ENCODE data around the gene KIF18B. TPM values are rescaled to one million over a fixed set of nuclear protein-coding genes. Genes with fewer than 3 reads are reported as not detected.

Gene KIF18B
- total and polyA plus RNA-seq, 10 of the 15 experiments (the other 5 are each of a cell fraction or from before 2014, with no cell fraction given) = 2.8 to 46.2 (median 20.5) TPM

DNA sequence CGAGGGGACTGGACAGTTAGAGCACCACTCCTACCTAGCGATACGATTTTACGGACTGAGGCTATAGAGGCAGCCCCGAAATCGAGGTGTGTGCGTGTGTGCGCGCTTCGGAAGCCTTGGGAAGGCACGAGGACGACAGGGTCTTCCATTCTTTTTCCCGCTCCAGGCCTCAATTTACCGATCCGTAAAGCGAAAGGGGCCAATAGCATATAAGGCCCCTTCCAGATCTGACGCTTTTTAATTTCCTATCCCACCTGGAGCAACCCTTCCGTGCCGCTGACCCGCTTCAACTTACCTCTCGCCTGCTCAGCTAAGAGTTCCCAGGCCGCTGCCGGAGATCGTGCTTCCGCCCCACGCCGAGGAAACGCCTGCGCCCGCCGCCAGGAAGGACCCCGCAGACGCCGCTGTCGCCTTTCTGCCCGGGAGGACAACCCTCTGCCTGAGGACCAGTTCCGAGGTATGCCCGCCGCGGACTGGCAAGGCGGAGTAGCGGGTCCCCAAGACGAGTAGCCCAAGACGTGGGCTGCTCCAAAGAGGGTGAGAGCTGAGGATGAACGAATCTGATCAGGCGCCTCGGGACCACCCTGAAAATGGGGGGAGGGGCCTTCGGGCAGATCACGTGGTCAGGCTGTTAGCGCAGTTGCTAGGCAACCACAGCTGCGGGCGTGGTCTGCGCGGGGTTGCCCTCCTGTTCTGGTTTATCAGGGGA, 48.3 kb downstream of the KIF18B start, which contains the start of gene EFTUD2:
Gene EFTUD2, minus strand, starts transcription at position 372 of the 709 bp plus-strand sequence. CDS start 4,924 bp downstream, outside the sequence.
- ChIA-PET SMC1A (ENCODE audit: uncharacterized antibody, unreplicated experiment) (interaction anchor here (0.6 to 1.7 kb wide), 9 partner anchors 11 to 299 kb away, joined by 3 to 7 read pairs (median 3); partner anchors contain the start of gene GFAP), POLR2A (interaction anchor here (0.9 to 1.5 kb wide), 8 partner anchors 15 to 249 kb away, joined by 3 to 6 read pairs (median 3); partner anchors contain the start of gene HEXIM1), RAD21 (ENCODE audit: unreplicated experiment) (interaction anchor here (1.0 to 1.5 kb wide), 4 partner anchors 21 to 237 kb away, joined by 3 to 6 read pairs (median 4); partner anchors contain the start of gene ACBD4), CTCF (interaction anchor here (0.6 to 3.2 kb wide), 11 partner anchors 11 to 298 kb away, joined by 3 to 18 read pairs (median 5); no protein-coding TSS in a partner anchor)
- BruUV-seq (replicated peaks) = no TSS peak
- in situ Hi-C loops (cut with MboI) (no loop called here), intact Hi-C loops (cut with micrococcal nuclease; ENCODE audit: unreplicated experiment) (no loop called here)
- Histone ChIP-seq H3K9ac (ENCODE audit: control insufficient read depth, insufficient read depth, low read length) (peak within 1 kb of the TSS; percentile 87), H3K9me3 (replicated peaks; ENCODE audit: control insufficient read depth, insufficient read depth, low read length) (no peaks in the 10 kb centered on the region), H3K27me3 (replicated peaks in 1 of 2; ENCODE audit: control insufficient read depth in 2 of 2, insufficient read depth in 2 of 2, low read length in 1 of 2) (no peaks in the 10 kb centered on the region), H3K27ac (ENCODE audit: control insufficient read depth, insufficient read depth) (peak within 1 kb of the TSS; percentile 97), H3K36me3 (ENCODE audit: control insufficient read depth in 2 of 2, insufficient read depth in 2 of 2, low read length in 1 of 2) (peaks cover 0 to 3% of the 10 kb centered on the region in 2 experiments; a peak in 2 of 4 replicates), H3K4me2 (ENCODE audit: control insufficient read depth, insufficient read depth) (peak within 1 kb of the TSS; percentile 94), H2AFZ (ENCODE audit: control insufficient read depth, low read depth, low read length) (peak within 1 kb of the TSS; percentile 99), H4K20me1 (ENCODE audit: control insufficient read depth, insufficient read depth) (no peaks in the 10 kb centered on the region), H3K4me3 (peak within 1 kb of the TSS; percentile 87), H3K4me1 (ENCODE audit: control insufficient read depth, insufficient read depth, low read length) (peaks cover 3% of the 10 kb centered on the region; the same call in 1 of the 2 replicates), H3K79me2 (ENCODE audit: control insufficient read depth, insufficient read depth, low read length) (peaks cover 35% of the 10 kb centered on the region)
- DNase-seq (ENCODE audit: low read depth, low spot score) (peak; percentile 71), FAIRE-seq (peak; percentile 89), ATAC-seq (peak; percentile 91)
- under 1% methylated on average over 54 of the region's 54 CpGs for WGBS (ENCODE audit: insufficient coverage, insufficient replicate concordance, low lambda C conversion rate, missing lambda C conversion rate)
- TF ChIP-seq ZBED1 (IDR thresholded peaks at IDR 0.05; ENCODE audit: borderline replicate concordance) (no peak), TARDBP (IDR thresholded peaks at IDR 0.05; ENCODE audit: borderline replicate concordance) (peak; percentile 78), SP1 (IDR thresholded peaks at IDR 0.05; ENCODE audit: low read depth, low read length) (peak; percentile 12), SMARCA5 (IDR thresholded peaks at IDR 0.05) (peak; percentile 56; the same call in 1 of the 2 replicates), GATAD2B (conservative IDR thresholded peaks at IDR 0.05; ENCODE audit: low read depth) (peak; percentile 65), CREB1 (IDR thresholded peaks at IDR 0.05; ENCODE audit: low read depth) (peak; percentile 99), EGR1 (IDR thresholded peaks at IDR 0.05; ENCODE audit: borderline replicate concordance in 1 of 2, low read depth in 2 of 2, low read length in 2 of 2) (peak; percentile 20 to 52; a peak in 2 of 3 replicates), STAT1 (conservative IDR thresholded peaks at IDR 0.05) (peak; percentile 99), CHD2 (IDR thresholded peaks at IDR 0.05; ENCODE audit: borderline replicate concordance, low read depth, low read length) (peak; percentile 79), IKZF2 (IDR thresholded peaks at IDR 0.05) (peak; percentile 8 to 47; a peak in 1 of 4 replicates), ATF7 (IDR thresholded peaks at IDR 0.05; ENCODE audit: low read depth) (peak; percentile 57; the same call in 1 of the 2 replicates), E4F1 (IDR thresholded peaks at IDR 0.05; ENCODE audit: borderline replicate concordance, partially characterized antibody) (peak; percentile 79)
- TF ChIP-seq, protein P1, sequence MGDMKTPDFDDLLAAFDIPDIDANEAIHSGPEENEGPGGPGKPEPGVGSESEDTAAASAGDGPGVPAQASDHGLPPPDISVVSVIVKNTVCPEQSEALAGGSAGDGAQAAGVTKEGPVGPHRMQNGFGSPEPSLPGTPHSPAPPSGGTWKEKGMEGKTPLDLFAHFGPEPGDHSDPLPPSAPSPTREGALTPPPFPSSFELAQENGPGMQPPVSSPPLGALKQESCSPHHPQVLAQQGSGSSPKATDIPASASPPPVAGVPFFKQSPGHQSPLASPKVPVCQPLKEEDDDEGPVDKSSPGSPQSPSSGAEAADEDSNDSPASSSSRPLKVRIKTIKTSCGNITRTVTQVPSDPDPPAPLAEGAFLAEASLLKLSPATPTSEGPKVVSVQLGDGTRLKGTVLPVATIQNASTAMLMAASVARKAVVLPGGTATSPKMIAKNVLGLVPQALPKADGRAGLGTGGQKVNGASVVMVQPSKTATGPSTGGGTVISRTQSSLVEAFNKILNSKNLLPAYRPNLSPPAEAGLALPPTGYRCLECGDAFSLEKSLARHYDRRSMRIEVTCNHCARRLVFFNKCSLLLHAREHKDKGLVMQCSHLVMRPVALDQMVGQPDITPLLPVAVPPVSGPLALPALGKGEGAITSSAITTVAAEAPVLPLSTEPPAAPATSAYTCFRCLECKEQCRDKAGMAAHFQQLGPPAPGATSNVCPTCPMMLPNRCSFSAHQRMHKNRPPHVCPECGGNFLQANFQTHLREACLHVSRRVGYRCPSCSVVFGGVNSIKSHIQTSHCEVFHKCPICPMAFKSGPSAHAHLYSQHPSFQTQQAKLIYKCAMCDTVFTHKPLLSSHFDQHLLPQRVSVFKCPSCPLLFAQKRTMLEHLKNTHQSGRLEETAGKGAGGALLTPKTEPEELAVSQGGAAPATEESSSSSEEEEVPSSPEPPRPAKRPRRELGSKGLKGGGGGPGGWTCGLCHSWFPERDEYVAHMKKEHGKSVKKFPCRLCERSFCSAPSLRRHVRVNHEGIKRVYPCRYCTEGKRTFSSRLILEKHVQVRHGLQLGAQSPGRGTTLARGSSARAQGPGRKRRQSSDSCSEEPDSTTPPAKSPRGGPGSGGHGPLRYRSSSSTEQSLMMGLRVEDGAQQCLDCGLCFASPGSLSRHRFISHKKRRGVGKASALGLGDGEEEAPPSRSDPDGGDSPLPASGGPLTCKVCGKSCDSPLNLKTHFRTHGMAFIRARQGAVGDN (IDR thresholded peaks at IDR 0.05) = peak; percentile 61; the same call in 1 of the 2 replicates
- TF ChIP-seq, protein P2, sequence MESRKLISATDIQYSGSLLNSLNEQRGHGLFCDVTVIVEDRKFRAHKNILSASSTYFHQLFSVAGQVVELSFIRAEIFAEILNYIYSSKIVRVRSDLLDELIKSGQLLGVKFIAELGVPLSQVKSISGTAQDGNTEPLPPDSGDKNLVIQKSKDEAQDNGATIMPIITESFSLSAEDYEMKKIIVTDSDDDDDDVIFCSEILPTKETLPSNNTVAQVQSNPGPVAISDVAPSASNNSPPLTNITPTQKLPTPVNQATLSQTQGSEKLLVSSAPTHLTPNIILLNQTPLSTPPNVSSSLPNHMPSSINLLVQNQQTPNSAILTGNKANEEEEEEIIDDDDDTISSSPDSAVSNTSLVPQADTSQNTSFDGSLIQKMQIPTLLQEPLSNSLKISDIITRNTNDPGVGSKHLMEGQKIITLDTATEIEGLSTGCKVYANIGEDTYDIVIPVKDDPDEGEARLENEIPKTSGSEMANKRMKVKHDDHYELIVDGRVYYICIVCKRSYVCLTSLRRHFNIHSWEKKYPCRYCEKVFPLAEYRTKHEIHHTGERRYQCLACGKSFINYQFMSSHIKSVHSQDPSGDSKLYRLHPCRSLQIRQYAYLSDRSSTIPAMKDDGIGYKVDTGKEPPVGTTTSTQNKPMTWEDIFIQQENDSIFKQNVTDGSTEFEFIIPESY (IDR thresholded peaks at IDR 0.05) = peak; percentile 87

All from GM12878 (cell line).